ENCODE data around the gene TLX3.
A peak's percentile ranks its signal among the peaks of the same experiment; 100 is the strongest.
"Not testable (repeated sequence)": the region's sequence is repeated elsewhere in the genome, so short reads cannot be mapped to it uniquely, and the experiment has no call there.

Gene TLX3
- long read RNA-seq, donor 1 = 0 reads
- long read RNA-seq, donor 2 = 0 reads
- long read RNA-seq, donor 3 = 0 reads
- long read RNA-seq, donor 4 = 0 reads
- long read RNA-seq, donor 5 = 0 reads
- long read RNA-seq, donor 6 = 0 reads
- long read RNA-seq, donor 7 = 0 reads
- long read RNA-seq, donor 8 = 0 reads

DNA sequence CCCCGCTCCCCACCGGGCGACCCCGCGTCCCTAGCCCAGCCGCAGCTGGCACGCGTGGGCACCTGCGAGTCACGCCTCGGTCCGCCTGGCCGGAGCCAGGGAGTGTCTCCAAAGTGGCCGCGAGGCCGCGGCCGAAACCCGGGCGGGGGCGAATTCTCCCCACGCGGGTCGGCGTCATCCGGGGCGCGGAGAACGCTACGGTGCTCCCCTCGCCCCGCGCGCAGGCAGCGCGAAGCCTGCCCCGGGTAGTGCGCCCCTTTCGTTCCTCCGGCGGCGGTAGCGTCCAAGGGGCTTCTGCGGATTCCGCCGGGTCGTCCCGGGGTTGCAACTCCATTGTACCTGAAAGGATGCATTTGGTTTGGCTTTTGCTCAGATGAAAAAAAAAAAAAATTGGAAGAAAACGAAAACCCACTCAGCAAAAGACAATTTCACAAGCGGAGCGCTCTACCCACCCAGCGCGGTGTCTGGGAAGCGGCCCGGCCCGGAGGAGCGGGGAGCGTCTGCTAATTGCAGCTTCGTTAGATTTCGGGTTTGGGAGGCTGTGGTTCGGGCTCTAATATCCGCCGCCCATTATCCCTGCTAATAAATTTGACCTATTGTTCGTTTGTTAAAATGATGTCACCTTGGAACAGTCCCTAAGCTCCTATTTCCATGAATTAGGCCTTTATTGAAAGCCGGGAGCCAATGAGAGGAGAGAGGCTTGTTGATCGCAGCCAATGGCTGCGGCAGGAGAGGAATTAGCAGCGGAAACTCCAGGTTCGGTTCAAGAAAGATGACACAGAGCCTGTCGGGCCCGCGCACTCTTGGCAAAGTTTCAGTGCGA, at the start of gene TLX3:
Gene TLX3, plus strand, starts transcription at position 796 of the 823 bp plus-strand sequence. CDS start 118 bp downstream, outside the sequence.
- peak; percentile 65 for DNase-seq

DNA sequence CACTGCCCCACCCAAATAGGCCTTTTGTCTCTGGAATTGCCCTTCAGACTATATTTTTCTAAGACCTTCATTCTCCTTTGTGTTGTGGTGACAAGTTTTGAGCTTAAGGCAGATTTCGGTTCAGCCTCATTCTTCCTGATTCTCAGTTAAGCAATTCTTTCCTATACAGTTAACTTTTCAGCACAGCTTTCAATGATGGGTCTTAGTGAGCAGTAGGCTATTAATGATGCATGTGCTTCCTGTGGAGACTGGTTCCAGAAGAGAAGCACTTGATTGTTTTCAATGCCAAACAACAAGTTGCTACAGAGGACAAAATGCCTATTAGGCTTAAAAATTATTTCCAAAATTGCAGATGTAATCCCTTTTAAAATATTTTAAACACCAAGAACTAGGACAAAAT, 47.7 kb upstream of the TLX3 start:
- no peak for DNase-seq

DNA sequence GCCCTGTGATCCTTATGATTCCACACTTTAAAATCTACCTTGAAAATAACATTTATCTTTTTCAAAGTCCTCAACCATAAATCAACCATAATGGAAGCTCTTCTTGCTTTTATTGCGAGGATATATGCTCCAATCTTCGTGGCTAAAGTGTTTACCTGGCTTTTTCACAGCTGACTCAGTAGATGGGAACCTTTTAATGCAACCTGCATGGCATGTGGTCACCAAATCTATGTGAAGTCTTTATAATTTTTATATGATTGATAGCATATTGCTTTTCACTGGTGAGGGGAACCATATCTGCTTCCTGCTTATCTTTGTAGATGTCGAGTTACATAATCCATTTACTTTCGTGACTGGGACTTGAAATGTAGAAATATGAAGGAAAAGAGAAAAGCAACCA, 47.1 kb upstream of the TLX3 start:
- DNase-seq = no peak

DNA sequence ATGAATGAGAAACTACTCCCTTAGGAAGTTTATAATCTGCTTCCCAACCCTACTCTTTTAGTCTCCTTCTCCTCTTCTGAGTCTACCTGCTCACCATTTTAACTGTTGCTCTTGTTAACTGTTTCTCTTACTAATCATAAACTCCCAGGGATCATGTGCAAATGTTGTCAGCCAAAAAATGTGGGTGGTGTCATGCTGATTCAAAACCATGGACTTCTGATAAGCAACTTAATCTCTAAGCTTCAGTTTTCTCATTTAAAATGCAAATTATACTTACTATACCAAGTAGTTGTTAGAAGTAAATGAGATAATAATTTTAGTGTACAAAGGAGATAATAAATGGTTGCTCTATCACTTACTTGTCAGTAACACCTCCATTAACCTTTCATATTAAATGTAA, 45.9 kb upstream of the TLX3 start:
- no peak for DNase-seq

DNA sequence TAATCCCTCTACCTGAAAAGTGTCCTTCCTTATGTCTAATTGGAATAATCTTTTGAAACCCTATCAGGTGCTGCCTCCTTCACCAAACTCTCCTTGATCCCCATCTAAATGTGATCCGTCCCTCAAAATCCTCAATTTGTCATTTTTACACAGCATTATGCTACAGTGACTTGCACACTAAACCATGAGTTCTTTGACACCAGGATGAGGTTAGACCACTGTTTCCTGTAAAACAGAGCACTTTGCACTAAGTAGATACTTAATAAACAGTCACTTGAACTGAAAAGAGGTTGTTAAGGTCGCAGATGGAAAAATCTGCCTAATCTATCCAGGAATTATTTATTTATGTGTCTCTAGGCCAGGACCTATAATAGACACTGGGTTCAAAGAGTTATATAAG, 44.2 kb upstream of the TLX3 start:
- no peak for DNase-seq

DNA sequence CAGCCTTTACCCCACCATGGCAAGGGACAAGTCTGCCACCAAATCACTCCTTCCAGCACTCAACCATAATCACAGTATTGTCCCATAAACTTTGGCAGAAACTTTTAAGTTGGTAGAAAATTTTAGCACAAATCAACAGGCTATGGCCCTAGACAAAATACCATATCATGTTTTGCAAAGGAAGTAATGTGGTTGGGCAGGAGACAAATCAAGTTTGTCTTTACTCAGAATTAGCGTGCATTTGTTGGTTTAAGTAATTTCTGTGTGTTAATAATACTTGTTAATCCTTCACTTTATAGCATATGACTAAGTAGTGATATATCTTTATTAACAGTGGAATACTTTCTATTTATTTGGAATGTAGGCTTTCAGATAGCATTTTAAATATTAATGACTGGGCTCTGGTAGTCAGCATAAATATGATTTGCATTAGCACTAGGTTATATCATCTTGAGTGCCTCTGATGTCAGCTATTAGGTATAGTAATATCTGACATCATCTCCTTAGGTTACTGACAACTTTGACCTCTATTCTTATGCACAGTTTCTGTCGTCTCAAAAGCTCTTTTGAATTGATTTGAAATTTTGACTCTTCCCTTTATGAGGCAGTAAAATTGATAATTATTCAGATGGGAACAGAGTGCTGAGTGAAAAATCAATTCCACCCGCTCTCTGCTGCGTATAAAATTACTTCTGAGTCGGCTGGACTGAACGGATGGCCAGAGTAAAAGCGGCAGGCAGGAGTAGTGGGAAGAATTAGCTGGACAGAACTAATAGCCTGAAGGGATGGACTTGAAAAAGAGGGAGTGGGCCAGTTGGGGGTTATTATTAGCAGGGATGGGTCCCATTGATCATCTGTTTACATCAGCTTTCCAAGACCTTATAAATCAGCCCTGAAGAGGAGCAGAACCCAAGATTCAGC, 40.1 kb upstream of the TLX3 start:
- no peak for DNase-seq

DNA sequence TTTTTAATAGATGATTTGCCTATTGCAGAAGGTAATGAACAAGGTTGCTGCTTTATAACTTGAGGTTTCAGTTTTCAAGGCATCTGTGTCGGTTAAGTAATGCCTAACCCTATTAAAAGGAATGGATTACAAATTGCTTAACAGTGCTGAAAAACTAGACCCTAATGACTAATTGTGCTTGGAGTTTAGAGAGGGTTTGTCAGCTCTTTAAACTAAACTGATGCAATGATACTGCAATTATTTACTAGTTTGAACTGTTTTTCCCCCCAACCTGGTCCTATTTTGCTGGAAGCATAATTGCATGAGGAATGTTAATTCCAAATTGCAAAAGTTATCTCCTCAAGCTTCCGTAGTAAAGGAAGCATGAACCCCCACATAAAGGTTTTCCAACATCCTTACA, 39.3 kb upstream of the TLX3 start:
- no peak for DNase-seq

DNA sequence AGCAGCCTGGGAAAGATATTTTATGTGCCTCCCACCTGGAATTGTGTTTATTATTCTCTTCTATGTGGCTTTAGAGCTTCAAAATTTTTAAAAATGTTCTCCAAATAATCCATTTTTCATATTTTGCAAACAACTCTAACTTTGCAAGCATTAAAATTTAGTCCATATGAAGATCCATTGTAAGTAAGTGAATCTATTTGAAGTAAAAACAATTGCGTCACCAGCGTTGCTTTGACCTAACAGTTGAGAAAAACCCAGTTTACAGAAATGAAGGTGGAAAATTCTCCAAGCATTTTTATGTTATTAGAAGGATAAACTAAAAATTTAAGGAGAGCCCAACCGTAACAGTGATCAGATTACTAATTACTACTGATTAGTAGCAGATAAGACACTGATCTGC, 38.9 kb upstream of the TLX3 start:
- DNase-seq = no peak

DNA sequence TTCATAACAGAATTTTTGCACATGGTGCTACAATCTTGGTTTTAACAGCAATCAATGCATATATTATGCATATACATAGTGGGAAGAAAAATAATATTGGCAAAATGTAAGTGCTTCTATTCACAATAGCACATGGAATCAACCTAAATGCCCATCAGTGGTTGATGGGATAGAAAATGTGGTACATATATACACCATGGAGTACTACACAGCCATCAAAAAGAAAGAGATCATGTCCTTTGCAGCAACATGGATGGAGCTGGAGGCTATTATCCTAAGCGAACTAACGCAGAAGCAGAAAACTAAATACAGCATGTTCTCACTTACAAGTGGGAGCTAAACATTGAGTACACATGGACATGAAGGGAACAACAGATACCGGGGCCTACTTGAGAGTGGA, 37.2 kb upstream of the TLX3 start:
- DNase-seq = no peak

DNA sequence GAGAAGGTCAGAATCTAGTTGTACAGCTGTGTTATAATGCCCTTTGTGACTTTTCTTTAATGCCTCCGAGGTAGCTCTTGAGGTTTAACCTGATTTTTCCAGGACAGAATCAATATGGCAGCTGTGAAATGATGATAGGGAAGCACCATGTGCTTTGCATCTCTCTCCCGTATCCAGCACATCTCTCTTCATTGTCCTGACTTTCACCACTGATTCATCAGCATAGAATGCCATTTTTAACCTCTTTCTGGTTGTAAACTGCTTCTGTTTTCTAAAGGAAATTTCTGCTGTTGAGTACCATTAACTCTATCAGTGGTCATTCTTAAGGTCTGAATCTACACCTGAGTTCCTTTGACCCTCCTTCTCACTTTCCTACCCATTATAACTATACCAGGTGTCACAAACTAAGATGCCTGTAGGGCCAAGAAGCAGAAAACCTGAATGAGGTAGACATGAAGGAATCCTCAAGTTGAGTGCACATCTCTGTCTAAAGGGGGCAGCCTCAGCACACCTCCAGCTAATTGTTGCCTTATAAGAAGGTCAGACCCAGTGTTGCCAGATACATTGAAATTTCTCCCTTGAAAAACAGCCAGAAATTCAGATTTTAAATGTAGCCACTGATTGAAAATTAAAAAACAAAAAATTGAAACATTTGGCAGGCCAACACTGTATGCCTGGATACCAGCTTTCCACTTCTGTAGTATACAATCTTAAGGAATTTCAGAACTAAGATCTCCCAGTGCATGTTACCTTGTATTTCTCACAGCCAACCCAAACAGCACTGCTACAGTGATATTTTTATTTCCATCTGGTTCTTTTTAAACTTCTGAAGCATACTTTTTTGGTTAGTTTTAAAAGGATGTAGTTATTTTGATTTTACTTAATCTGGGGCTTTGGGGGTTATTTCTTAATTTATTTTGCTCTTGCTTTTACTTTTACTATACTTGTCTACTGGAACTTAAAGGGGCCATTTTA, 35.8 kb upstream of the TLX3 start:
- DNase-seq = no peak

DNA sequence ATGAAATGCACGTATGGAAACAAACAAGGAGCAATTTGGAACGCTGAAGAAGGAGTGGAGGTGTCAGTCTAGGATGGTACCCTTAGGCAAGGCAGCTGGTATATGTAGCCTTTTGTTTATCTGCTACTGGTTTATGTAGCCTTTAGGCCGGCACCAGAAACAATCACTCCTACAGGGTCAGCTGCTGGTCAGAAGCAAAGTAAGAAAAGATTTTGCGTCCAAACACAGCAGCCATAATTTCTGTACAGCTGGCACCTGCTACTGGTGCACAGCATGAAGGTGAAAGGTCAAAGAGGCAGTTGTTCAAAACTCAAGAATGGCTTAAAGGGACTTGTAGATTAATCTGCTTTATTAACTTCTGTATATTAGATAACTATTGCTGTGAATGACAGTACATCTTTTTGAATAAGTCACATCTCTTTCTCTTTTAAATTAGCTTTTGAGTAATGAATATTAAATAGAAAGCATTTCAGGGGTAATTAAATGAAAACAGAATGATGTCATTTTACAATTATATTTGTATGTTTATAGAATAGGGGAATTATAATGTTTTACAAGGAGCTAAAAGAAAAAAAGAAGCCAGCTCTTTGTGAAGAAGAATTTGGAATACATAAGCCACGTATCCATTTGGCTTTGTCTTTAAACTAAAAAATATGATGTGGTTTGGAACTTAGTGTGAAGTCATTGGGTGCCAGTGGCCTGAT, 33.1 kb upstream of the TLX3 start:
- DNase-seq = no peak

DNA sequence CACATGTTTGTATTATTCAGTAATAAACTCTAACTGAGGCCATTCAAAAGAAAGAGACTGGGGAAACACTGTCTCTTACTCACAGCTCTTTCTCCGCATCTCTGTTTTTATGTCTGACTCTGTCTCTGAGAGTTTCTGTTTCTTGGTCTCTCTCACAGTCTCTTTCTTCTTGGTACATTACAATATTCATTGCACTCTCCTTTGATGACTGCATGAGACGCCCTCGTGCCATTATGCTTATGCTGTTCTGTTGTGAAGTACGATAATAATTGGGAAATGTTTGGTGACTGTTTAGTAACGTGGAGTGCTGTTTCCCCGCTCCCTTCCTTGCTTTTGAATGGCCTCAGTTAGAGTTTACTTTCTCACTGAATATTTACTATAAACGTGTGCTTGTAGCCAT, 25.3 kb upstream of the TLX3 start:
- DNase-seq = no peak

DNA sequence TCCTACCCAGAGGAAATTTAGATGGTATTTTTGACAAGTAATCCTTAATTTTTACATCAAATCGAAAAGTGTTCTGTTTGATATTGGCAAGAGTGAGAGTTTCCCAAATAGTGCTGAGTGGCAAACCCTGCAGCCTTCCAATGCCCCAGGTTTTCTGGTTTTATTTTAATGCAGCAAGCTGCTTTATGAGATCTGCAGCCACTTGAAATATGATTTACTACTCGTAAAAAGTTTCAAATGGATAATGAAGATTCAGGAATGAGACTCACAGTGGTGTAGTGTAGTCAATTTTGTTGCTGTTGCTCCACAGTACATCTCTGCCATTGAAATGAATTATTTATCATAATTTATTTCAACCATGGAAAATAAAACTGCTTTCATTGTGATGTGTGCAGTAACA, 23.6 kb upstream of the TLX3 start:
- DNase-seq = no peak

DNA sequence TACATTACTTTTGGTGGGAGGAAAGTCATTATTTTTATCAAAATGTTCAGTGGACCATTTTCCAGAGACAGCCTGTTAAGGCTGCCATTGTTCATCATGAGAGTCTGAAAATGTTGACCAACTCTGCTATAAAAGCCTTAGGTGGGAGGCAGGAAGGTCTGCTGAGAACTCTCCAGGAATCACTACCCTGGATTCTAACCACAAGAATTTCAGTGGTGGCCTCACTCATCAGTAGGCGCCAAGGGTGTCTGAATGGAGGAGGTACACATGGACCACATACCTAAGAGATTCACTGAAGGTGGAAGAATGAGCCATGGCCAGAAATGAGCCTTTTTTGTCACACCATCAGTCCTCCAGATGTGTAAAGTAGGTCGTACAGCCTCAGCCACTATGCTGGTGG, 21.0 kb upstream of the TLX3 start:
- no peak for DNase-seq

DNA sequence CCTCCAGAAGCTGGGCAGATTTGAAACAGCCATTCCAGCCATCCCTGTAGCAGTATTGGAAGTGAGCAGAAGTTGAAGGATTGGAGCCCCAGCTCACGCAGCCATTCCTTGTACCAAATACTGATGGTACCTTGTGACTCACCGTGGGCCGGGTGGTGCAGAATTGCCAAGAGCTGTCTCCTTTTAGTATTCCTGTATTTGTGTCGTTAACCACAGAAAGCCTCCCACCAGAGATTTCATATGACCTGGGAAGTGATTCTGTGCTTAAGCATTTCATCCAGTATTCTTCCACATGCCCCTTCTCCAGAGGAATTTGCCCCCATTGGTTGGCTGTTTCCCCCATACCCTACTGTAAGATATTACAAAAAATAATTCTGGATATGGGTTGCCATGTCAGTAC, 17.7 kb upstream of the TLX3 start:
- no peak for DNase-seq

DNA sequence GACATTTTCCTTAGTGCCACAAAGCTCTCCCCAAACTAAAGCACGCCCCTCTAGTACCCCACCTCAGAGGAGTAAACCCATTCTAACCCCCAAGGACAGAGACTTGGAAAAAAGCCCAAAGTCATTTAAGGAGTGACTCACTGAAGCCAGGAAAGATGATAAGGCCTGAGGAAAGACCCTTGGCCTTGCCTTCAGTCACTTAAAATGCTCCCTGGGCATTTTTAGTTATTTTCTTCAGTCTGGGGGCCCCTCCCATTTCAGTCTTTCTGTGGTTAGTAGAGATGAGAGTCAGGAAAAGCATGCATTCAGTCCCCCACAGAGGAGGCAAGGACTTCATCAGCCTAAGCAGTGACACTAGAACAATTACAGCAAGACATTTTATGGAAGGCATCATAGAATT, 13.7 kb upstream of the TLX3 start:
- DNase-seq = no peak

DNA sequence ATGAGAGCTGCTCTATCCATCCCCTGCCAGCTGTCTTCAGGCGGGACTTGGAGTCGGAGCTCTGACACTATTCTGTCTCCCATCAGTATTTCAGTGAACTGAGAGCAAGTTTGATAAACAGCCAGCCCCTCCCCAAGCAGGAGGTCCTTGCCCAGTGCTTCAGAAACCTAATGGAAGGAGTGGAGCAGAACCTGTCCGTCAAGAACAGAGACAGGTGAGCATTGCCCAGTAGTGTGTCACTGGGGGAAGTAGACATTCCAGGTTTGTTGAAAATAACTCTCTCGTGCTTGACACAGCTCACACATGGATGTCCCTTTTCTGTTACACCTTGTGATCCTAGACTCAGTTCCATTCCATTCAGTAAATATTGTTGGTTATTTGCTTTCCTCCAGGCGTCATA, 13.2 kb upstream of the TLX3 start:
- no peak for DNase-seq

DNA sequence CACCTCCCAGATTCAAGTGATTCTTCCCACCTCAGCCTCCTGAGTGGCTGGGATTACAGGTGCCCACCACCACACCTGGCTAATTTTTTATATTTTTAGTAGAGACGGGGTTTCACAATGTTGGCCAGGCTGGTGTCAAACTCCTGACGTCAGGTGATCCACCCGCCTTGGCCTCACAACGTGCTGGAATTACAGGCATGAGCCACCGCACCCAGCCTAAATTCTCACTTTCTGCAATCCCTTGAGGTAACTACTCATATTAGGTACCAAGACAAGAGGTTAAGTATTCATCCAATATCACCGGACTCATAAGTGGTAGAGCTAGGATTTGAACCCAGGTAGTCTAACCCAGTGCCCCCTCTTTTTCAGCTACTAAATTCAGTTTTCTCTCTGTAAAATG, 11.1 kb upstream of the TLX3 start:
- not testable (repeated sequence) for DNase-seq

DNA sequence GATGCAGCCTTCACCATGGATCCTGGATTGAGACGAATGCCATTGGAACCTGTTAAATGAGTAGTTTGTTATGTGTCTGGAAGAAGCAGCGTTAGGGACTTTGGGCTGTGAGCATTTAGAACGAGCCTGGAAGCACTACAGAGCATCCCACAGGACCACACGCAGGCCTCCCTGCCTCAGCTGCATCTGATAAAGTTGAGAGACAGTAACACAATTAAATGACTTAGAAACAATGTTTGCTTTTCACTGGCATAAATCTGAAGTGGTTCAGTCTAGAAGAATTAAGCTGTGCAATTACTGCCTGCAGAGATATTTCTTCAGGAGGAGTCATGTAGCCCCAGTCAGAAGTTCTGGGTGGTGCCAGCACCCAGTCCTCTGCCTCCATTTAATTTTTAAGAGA, 9.8 kb upstream of the TLX3 start:
- no peak for DNase-seq

DNA sequence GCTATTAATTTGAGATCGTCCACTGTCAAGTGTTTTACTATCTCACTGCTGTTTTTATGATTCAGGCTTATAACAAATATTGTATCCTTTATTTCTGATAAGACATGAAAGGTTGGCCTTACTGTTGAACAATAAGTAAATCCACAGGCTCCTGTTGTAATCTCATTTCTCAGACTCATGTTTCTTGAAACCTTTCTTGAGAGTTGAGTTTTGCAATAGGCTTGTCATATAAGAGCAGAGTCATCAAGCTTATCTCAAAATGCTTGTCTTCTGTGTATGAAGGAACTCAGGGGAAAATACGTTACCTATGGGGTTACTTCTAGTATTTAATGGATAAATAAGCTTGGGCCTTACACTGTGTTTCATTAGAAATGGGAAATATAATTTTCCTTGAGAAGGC, 9.2 kb upstream of the TLX3 start:
- DNase-seq = no peak

DNA sequence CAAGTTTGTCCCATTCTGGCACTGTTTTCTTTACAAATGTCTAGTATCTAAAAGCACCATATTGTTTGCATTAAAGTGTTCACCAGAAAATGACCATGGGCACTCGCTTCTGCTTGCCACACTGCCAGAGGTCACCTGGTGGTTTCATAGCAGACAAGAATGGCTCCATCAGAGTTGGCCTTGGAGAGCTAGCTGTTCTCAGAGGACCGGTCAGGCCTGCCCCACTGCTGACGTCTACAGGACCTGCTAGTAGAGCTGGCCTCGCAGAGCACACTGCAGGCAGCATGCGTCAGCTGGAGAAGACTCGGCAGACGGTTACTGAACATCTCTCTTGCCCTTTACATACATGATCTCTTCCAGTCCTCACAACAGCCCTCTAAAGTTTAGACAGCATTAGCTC, 8.7 kb upstream of the TLX3 start:
- DNase-seq = no peak

All from right kidney (tissue), 9 donors.